Endometrial microvascular endothelial cells (primary cell): Measurements from ENCODE around the gene MPC2. TPM values are rescaled to one million over a fixed set of nuclear protein-coding genes. Genes with fewer than 3 reads are reported as not detected.
"Not testable (repeated sequence)": the region's sequence is repeated elsewhere in the genome, so short reads cannot be mapped to it uniquely, and the experiment has no call there.

Source experiments
- in situ Hi-C: cut with HindIII; loops from 2 replicates; pipeline ENCODE4 v1.10.0; 2017; ENCODE audit warnings: low sequenced_read_pairs, low pct_unique_long_range_greater_than_20kb; ENCODE audit errors: inconsistent ontology term
- total RNA-seq: library from RNA; depleted of rRNA; stranded (reverse); fragments of >200 nt; gene quantifications from one replicate; pipeline ENCODE4 v1.2.3, GENCODE V29; 2015; ENCODE audit errors: inconsistent ontology term

The MPC2 gene
- total RNA-seq, 1 donor from 2014 or later = 43.3 TPM

- in situ Hi-C loops = no loop called here
Measured at GRCh38 chr1:167936068-167936929, 573 bp downstream of the MPC2 start, which contains the start of gene DCAF6. Gene DCAF6 (plus strand): TSS chr1:167936683. CDS start chr1:167936912, 229 bp downstream.

- in situ Hi-C loops = no loop called here
Measured at GRCh38 chr1:167935216-167936067, 1.4 kb downstream of the MPC2 start.

- in situ Hi-C loops = no loop called here
Measured at GRCh38 chr1:167934426-167935215, 2.3 kb downstream of the MPC2 start.

GRCh38 chr1:167933788-167934187, 3.1 kb downstream of the MPC2 start:
- in situ Hi-C loops = no loop called here

- in situ Hi-C loops = no loop called here
Measured at GRCh38 chr1:167929725-167930124, 7.1 kb downstream of the MPC2 start.

GRCh38 chr1:167928919-167929318, 8.0 kb downstream of the MPC2 start:
- in situ Hi-C loops = not testable (repeated sequence)

- in situ Hi-C loops = no loop called here
Measured at GRCh38 chr1:167928457-167928852, 8.4 kb downstream of the MPC2 start.

GRCh38 chr1:167927046-167927754, 9.7 kb downstream of the MPC2 start:
- in situ Hi-C loops = no loop called here

GRCh38 chr1:167926486-167926997, 10.3 kb downstream of the MPC2 start:
- in situ Hi-C loops = no loop called here

- in situ Hi-C loops = no loop called here
Measured at GRCh38 chr1:167924543-167925231, 12.2 kb downstream of the MPC2 start.

- in situ Hi-C loops = no loop called here
Measured at GRCh38 chr1:167924102-167924501, 12.8 kb downstream of the MPC2 start.

GRCh38 chr1:167923324-167924056, 13.4 kb downstream of the MPC2 start:
- in situ Hi-C loops = no loop called here

- in situ Hi-C loops = no loop called here
Measured at GRCh38 chr1:167922611-167923074, 14.2 kb downstream of the MPC2 start.

GRCh38 chr1:167922023-167922422, 14.8 kb downstream of the MPC2 start:
- in situ Hi-C loops = no loop called here

- in situ Hi-C loops = no loop called here
Measured at GRCh38 chr1:167916766-167917511, 19.9 kb downstream of the MPC2 start.

GRCh38 chr1:167915569-167915968, 21.3 kb downstream of the MPC2 start:
- in situ Hi-C loops = no loop called here
